Peyer's patch (tissue), 4 donors: ENCODE data around the gene STX18. TPM values are rescaled to one million over a fixed set of nuclear protein-coding genes. Genes with fewer than 3 reads are reported as not detected.

Source experiments
- DNase-seq, 3 donors: peaks; one replicate each; pipeline ENCODE4 v3.0.0-alpha.2; 2017 to 2019
- H3K27ac ChIP-seq, 4 donors: fragments of 200-600 bp; sonication (generic); one replicate each; pipeline ENCODE4 v1.5.1; 2016 to 2019
- H3K27me3 ChIP-seq, 2 donors: fragments of 200-600 bp; sonication (generic); one replicate each; pipeline ENCODE4 v1.5.1; 2019
- H3K36me3 ChIP-seq, 3 donors: fragments of 200-600 bp; sonication (generic); one replicate each; pipeline ENCODE4 v1.5.1; 2016 to 2019
- H3K4me1 ChIP-seq, 4 donors: fragments of 200-600 bp; sonication (generic); one replicate each; pipeline ENCODE4 v1.5.1; 2016 to 2019
- H3K4me3 ChIP-seq, 4 donors: fragments of 200-600 bp; sonication (generic); 1 replicate in 3 of 4; 2 replicates in 1 of 4; pipeline ENCODE4 v1.5.1; 2016 to 2019; ENCODE audit warnings: mild to moderate bottlenecking in 1 of 4
- H3K9me3 ChIP-seq, 4 donors: fragments of 200-600 bp; sonication (generic); one replicate each; pipeline ENCODE4 v1.5.1; 2016 to 2019; ENCODE audit warnings: mild to moderate bottlenecking in 1 of 4
- CTCF ChIP-seq, 6 experiments: fragments of 450-650 bp in 4 of 6; fragments of 200-600 bp in 2 of 6; sonication (generic) in 1 of 6; IDR thresholded peaks; one replicate each; pipeline ENCODE4 v1.5.1; 2017 to 2019; ENCODE audit warnings: antibody characterized with exemption in 6 of 6, mild to moderate bottlenecking in 3 of 6, moderate library complexity in 1 of 6
- POLR2A ChIP-seq, 2 donors: fragments of 450-650 bp; IDR thresholded peaks; one replicate each; pipeline ENCODE4 v1.5.1; 2017; ENCODE audit warnings: antibody characterized with exemption in 2 of 2, mild to moderate bottlenecking in 2 of 2, moderate library complexity in 2 of 2
- total RNA-seq, 4 donors: library from RNA; depleted of rRNA; stranded (reverse); fragments of >200 nt; gene quantifications; one replicate each; pipeline ENCODE4 v1.1.0, GENCODE V29; 2016

Gene STX18
- total RNA-seq, 4 donors from 2014 or later = 33.0 to 56.0 (median 42.3) TPM

- Histone ChIP-seq H3K27ac (no peak overlapping the region), H3K27me3 (no peaks in the 10 kb centered on the region), H3K36me3 (no peaks in the 10 kb centered on the region), H3K4me1 (no peaks in the 10 kb centered on the region), H3K9me3 (no peaks in the 10 kb centered on the region), H3K4me3 (no peak overlapping the region)
- DNase-seq = no peak
- TF ChIP-seq CTCF (IDR thresholded peaks at IDR 0.05) = no peak
These were observed 40.8 kb upstream of the STX18 start for GRCh38 chr4:4582653-4583052.

- Histone ChIP-seq H3K9me3 (no peaks in the 10 kb centered on the region), H3K36me3 (no peaks in the 10 kb centered on the region), H3K4me3 (no peak overlapping the region), H3K27ac (no peak overlapping the region), H3K27me3 (no peaks in the 10 kb centered on the region), H3K4me1 (no peaks in the 10 kb centered on the region)
- DNase-seq = no peak
- TF ChIP-seq POLR2A (IDR thresholded peaks at IDR 0.05) (no peak), CTCF (IDR thresholded peaks at IDR 0.05) (no peak)
These were observed 38.6 kb upstream of the STX18 start for GRCh38 chr4:4580494-4580893.

- DNase-seq = no peak
- Histone ChIP-seq H3K9me3 (no peaks in the 10 kb centered on the region), H3K4me3 (no peak overlapping the region), H3K4me1 (no peaks in the 10 kb centered on the region), H3K36me3 (no peaks in the 10 kb centered on the region), H3K27ac (no peak overlapping the region), H3K27me3 (no peaks in the 10 kb centered on the region)
- TF ChIP-seq POLR2A (IDR thresholded peaks at IDR 0.05) (no peak), CTCF (IDR thresholded peaks at IDR 0.05) (no peak)
These were observed 37.1 kb upstream of the STX18 start for GRCh38 chr4:4578981-4579380.

GRCh38 chr4:4577359-4577875, 35.6 kb upstream of the STX18 start:
- Histone ChIP-seq H3K4me3 (no peak overlapping the region), H3K36me3 (no peaks in the 10 kb centered on the region), H3K27me3 (no peaks in the 10 kb centered on the region), H3K27ac (no peak overlapping the region), H3K9me3 (no peaks in the 10 kb centered on the region), H3K4me1 (no peaks in the 10 kb centered on the region)
- no peak for TF ChIP-seq CTCF (IDR thresholded peaks at IDR 0.05)
- no peak for TF ChIP-seq POLR2A (IDR thresholded peaks at IDR 0.05)
- no peak for DNase-seq

- no peaks in the 10 kb centered on the region for H3K36me3 ChIP-seq
- no peaks in the 10 kb centered on the region for H3K4me1 ChIP-seq
- peak overlapping the region; percentile 19 to 60 (median 46) for H3K27ac ChIP-seq
- H3K4me3 ChIP-seq = peak overlapping the region; percentile 57 to 79 (median 60)
- no peak for TF ChIP-seq POLR2A (IDR thresholded peaks at IDR 0.05)
- TF ChIP-seq CTCF (IDR thresholded peaks at IDR 0.05) = peak in 5 of 6 experiments; percentile 30 to 76 (median 68)
- DNase-seq = peak; percentile 33 to 79 (median 75)
- H3K27me3 ChIP-seq = no peaks in the 10 kb centered on the region
- H3K9me3 ChIP-seq = no peaks in the 10 kb centered on the region
These were observed 33.7 kb upstream of the STX18 start for GRCh38 chr4:4575284-4576211.
